HepG2 (cell line): ENCODE measurements around the gene TBL3. TPM values are rescaled to one million over a fixed set of nuclear protein-coding genes. Genes with fewer than 3 reads are reported as not detected.

ENCODE experiments used
- PHF5A ChIP-seq: IDR thresholded peaks from one replicate; pipeline ENCODE4 v1.6.1; 2018; ENCODE audit warnings: low read depth, missing genetic modification reagents; ENCODE audit not compliant: unreplicated experiment
- POGZ ChIP-seq: sonication (generic); formaldehyde crosslinking; IDR thresholded peaks from 2 replicates; pipeline ENCODE4 v1.4.0; 2020; ENCODE audit warnings: mild to moderate bottlenecking, missing genetic modification reagents
- RERE ChIP-seq: IDR thresholded peaks from 2 replicates; pipeline ENCODE4 v1.6.1; 2016; ENCODE audit warnings: low read depth, missing genetic modification reagents, missing compliant biosample characterization
- SAFB2 ChIP-seq: sonication (generic); formaldehyde crosslinking; IDR thresholded peaks from 2 replicates; pipeline ENCODE4 v1.5.1; 2020; ENCODE audit warnings: missing genetic modification reagents, low read depth, mild to moderate bottlenecking, borderline replicate concordance
- SOX6 ChIP-seq, 2 experiments: fragments of 450-650 bp in 1 of 2; sonication (generic) in 1 of 2; formaldehyde crosslinking in 1 of 2; IDR thresholded peaks; 2 replicates each; pipeline versions ENCODE4 v1.4.0 to v1.6.1; 2017 to 2020; ENCODE audit warnings: antibody characterized with exemption in 1 of 2, mild to moderate bottlenecking in 1 of 2, missing genetic modification reagents in 1 of 2
- SRY ChIP-seq: sonication (generic); formaldehyde crosslinking; IDR thresholded peaks from 2 replicates; pipeline ENCODE4 v1.8.0; 2022; ENCODE audit warnings: mild to moderate bottlenecking, missing genetic modification reagents
- polyA plus RNA-seq, 8 experiments: library from polyadenylated mRNA; depleted of rRNA in 3 of 8; stranded (reverse) in 7 of 8; unstranded in 1 of 8; fragments of >200 nt; fragmentation: Illumina TruSeq in 4 of 8; extraction: Trizol in 4 of 8; gene quantifications; 2 replicates each; pipeline versions ENCODE4 v1.2.1 to v1.2.3, GENCODE V29; 2011 to 2016; ENCODE audit warnings: low read depth in 4 of 8, missing spikeins in 1 of 8, mixed read lengths in 1 of 8; ENCODE audit not compliant: insufficient read depth in 1 of 8
- total RNA-seq, 5 experiments: library from RNA; depleted of rRNA; stranded (reverse); fragments of >200 nt; fragmentation: Illumina TruSeq; extraction: Trizol; gene quantifications; 2 replicates each; pipeline ENCODE4 v1.2.3, GENCODE V29; 2016; ENCODE audit warnings: low read depth in 1 of 5

The TBL3 gene
- total and polyA plus RNA-seq, 2 of the 13 experiments (the other 11 are each of a cell fraction or from before 2014, with no cell fraction given): 16.8 to 38.0 TPM

GRCh38 chr16:1973461-1974156 is 1.8 kb downstream of the TBL3 start (continued):
- no peak for TF ChIP-seq SOX6 (IDR thresholded peaks at IDR 0.05)
- TF ChIP-seq SOX6 (CRISPR knock-in tag; IDR thresholded peaks at IDR 0.05): no peak
- no peak for TF ChIP-seq RERE
- no peak for TF ChIP-seq SAFB2
- no peak for TF ChIP-seq SRY (CRISPR knock-in tag)
- no peak for TF ChIP-seq POGZ
- no peak for TF ChIP-seq PHF5A (CRISPR knock-in tag)
